CD14-positive monocyte (primary cell): Measurements from ENCODE around the gene PLAGL2. TPM values are rescaled to one million over a fixed set of nuclear protein-coding genes. Genes with fewer than 3 reads are reported as not detected.

ENCODE experiments used
- DNase-seq, 3 donors: peaks; one replicate each; pipeline ENCODE4 v3.0.0-alpha.2; 2011 to 2022
- H2AFZ ChIP-seq: 2 replicates; pipeline ENCODE4 v1.6.0; 2012; ENCODE audit warnings: mild to moderate bottlenecking, low read depth, low read length, inconsistent platforms; ENCODE audit not compliant: insufficient read depth, poor library complexity, severe bottlenecking
- H3K27ac ChIP-seq, 2 donors: 1 replicate in 1 of 2; 2 replicates in 1 of 2; pipeline ENCODE4 v1.5.1; 2012 to 2013; ENCODE audit warnings: low read length in 2 of 2, control low read depth in 1 of 2, inconsistent platforms in 1 of 2, low read depth in 1 of 2, mild to moderate bottlenecking in 1 of 2
- H3K27me3 ChIP-seq, 2 donors: one replicate each; pipeline versions ENCODE4 v1.6.0 to v1.6.1; 2011 to 2013; ENCODE audit warnings: low read length in 2 of 2; ENCODE audit not compliant: control insufficient read depth in 2 of 2, insufficient read depth in 2 of 2
- H3K36me3 ChIP-seq, 2 donors: replicated peaks in 1 of 2; 1 replicate in 1 of 2; 2 replicates in 1 of 2; pipeline versions ENCODE4 v1.5.1 to v1.6.1; 2012 to 2013; ENCODE audit warnings: low read length in 2 of 2, control low read depth in 1 of 2, inconsistent platforms in 1 of 2, mild to moderate bottlenecking in 1 of 2; ENCODE audit not compliant: insufficient read depth in 2 of 2, control insufficient read depth in 1 of 2
- H3K4me1 ChIP-seq, 2 donors: 1 replicate in 1 of 2; 2 replicates in 1 of 2; pipeline versions ENCODE4 v1.5.1 to v1.6.1; 2012 to 2013; ENCODE audit warnings: low read length in 2 of 2, control low read depth in 1 of 2, inconsistent platforms in 1 of 2, mild to moderate bottlenecking in 1 of 2, moderate library complexity in 1 of 2; ENCODE audit not compliant: insufficient read depth in 2 of 2, control insufficient read depth in 1 of 2
- H3K4me2 ChIP-seq: replicated peaks from 2 replicates; pipeline ENCODE3; 2012; ENCODE audit warnings: low read length, moderate library complexity, mild to moderate bottlenecking; ENCODE audit not compliant: poor library complexity, severe bottlenecking; ENCODE audit errors: extremely low read depth
- H3K4me3 ChIP-seq, 3 experiments: fragments of 200-600 bp in 1 of 3; sonication (generic) in 1 of 3; replicated peaks in 1 of 3; 1 replicate in 2 of 3; 2 replicates in 1 of 3; pipeline ENCODE4 v1.5.1; 2011 to 2013; ENCODE audit warnings: low read length in 3 of 3, mild to moderate bottlenecking in 3 of 3, control low read depth in 2 of 3, low read depth in 2 of 3, inconsistent platforms in 1 of 3, moderate library complexity in 1 of 3
- H3K79me2 ChIP-seq: 2 replicates; pipeline ENCODE4 v1.6.0; 2012; ENCODE audit warnings: mild to moderate bottlenecking, control low read depth, inconsistent platforms, low read length, moderate library complexity; ENCODE audit not compliant: insufficient read depth
- H3K9ac ChIP-seq: 2 replicates; pipeline ENCODE4 v1.6.0; 2017; ENCODE audit warnings: low read length, mild to moderate bottlenecking; ENCODE audit not compliant: insufficient read depth, poor library complexity, severe bottlenecking
- H3K9me3 ChIP-seq, 2 donors: replicated peaks in 1 of 2; 1 replicate in 1 of 2; 2 replicates in 1 of 2; pipeline versions ENCODE4 v1.5.1 to v1.6.1; 2012 to 2013; ENCODE audit warnings: low read length in 2 of 2, control low read depth in 1 of 2; ENCODE audit not compliant: control insufficient read depth in 1 of 2, insufficient read depth in 1 of 2
- H4K20me1 ChIP-seq: 2 replicates; pipeline ENCODE4 v1.6.0; 2012; ENCODE audit warnings: mild to moderate bottlenecking, low read length, control low read depth, moderate library complexity; ENCODE audit not compliant: insufficient read depth
- H3K27ac Mint-ChIP-seq, 7 donors: one replicate each; pipeline ENCODE4 v1.8.0; 2020; ENCODE audit warnings: mild to moderate bottlenecking in 7 of 7, mixed read lengths in 7 of 7, moderate library complexity in 6 of 7, inconsistent platforms in 2 of 7
- H3K27me3 Mint-ChIP-seq, 3 donors: one replicate each; pipeline ENCODE4 v1.8.0; 2021 to 2022; ENCODE audit warnings: low read depth in 3 of 3, mild to moderate bottlenecking in 3 of 3, mixed read lengths in 3 of 3, moderate library complexity in 3 of 3, inconsistent platforms in 1 of 3
- H3K36me3 Mint-ChIP-seq, 2 donors: one replicate each; pipeline ENCODE4 v1.8.0; 2020; ENCODE audit warnings: mixed read lengths in 2 of 2, inconsistent platforms in 1 of 2, mild to moderate bottlenecking in 1 of 2
- H3K4me1 Mint-ChIP-seq: one replicate; pipeline ENCODE4 v1.8.0; 2020; ENCODE audit warnings: mild to moderate bottlenecking, mixed read lengths
- H3K4me3 Mint-ChIP-seq, 2 donors: one replicate each; pipeline ENCODE4 v1.8.0; 2020; ENCODE audit warnings: mild to moderate bottlenecking in 2 of 2, mixed read lengths in 2 of 2, moderate library complexity in 1 of 2
- H3K9me3 Mint-ChIP-seq, 7 donors: one replicate each; pipeline ENCODE4 v1.8.0; 2020 to 2022; ENCODE audit warnings: mixed read lengths in 7 of 7, mild to moderate bottlenecking in 6 of 7, moderate library complexity in 6 of 7, inconsistent platforms in 2 of 7
- WGBS: methylation state at CpG from one replicate; pipeline ENCODE4 v1.1.5; 2013; ENCODE audit warnings: missing lambda C conversion rate; ENCODE audit not compliant: insufficient coverage; 5-methylcytosine and 5-hydroxymethylcytosine counted together
- intact Hi-C, 2 donors: fragments of 100-400 bp; cut with micrococcal nuclease; formaldehyde crosslinking; loops; one replicate each; pipeline versions ENCODE4 v1.15.0 to v1.15.1; 2023
- polyA plus RNA-seq, 3 donors: library from polyadenylated mRNA; depleted of rRNA in 1 of 3; unstranded in 2 of 3; stranded (reverse) in 1 of 3; fragments of 300-500 nt in 2 of 3; fragments of >200 nt in 1 of 3; fragmentation: Illumina TruSeq in 2 of 3; gene quantifications; 1 replicate in 2 of 3; 2 replicates in 1 of 3; pipeline ENCODE4 v1.2.3, GENCODE V29; 2012 to 2021
- TF ChIP-seq, protein P1 (sequence below): fragments of 200-600 bp; IDR thresholded peaks from one replicate; pipeline ENCODE4 v1.8.0; 2022; ENCODE audit warnings: antibody characterized with exemption, mild to moderate bottlenecking

Gene PLAGL2
- polyA plus RNA-seq, 3 donors, result 6.2 to 31.7 (median 14.7) TPM

DNA sequence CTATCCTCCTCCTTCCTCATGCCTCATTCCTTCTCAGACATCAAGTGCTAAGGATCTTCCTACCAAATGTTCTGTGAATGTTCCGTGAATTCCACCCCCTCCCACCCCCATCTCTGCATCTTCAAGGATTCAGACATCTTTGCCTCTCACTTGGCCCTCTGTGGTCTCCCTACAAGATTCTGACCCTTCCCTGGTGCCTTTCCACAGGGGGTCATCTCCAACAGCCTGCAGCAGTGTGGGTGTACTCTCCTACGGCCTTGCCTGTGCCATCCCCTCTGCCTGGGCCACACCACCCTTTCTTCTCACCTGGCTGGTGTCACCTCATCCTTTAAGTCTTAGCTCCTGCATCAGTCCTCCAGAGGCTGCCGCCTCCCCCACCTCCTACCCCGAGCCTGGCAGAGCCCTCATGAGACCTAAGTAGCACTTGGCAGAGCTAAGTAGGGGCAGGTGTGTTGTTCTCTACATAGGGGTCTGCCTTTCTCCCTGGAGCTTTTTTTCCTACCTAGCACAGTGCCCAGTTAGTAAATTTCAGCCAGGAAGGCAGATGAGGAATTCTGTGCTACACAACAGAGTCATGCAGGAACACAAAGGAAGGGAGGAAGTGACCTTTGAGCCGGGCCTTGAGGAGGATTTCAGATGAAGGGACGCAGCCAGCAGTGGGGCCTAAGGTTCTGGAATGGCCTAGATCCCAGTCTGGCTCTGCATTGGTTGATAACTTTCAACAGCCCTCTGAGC lies 55.0 kb downstream of the PLAGL2 start:
- Histone ChIP-seq H3K4me1 (peaks cover 18 to 38% of the 10 kb centered on the region in 2 donors), H3K4me3 (no peak overlapping the region), H3K36me3 (peaks cover 62 to 78% of the 10 kb centered on the region in 2 donors), H3K9ac (no peak overlapping the region), H4K20me1 (no peaks in the 10 kb centered on the region), H3K27me3 (no peaks in the 10 kb centered on the region), H3K4me2 (no peak overlapping the region), H3K79me2 (peaks cover 3% of the 10 kb centered on the region), H2AFZ (no peak overlapping the region), H3K9me3 (no peaks in the 10 kb centered on the region), H3K27ac (peak overlapping the region in 1 of 2 donors; percentile 22)
- no peak for DNase-seq
- intact Hi-C loops, result no loop called here
- Mint-ChIP-seq H3K9me3 (peaks cover 0 to 2% (median 0%) of the 10 kb centered on the region in 7 donors), H3K27ac (peak overlapping the region in 5 of 7 donors; percentile 31 to 84 (median 65)), H3K4me3 (no peak overlapping the region), H3K4me1 (peaks cover 41% of the 10 kb centered on the region), H3K36me3 (peaks cover 72 to 90% of the 10 kb centered on the region in 2 donors), H3K27me3 (peaks cover 0 to 6% (median 0%) of the 10 kb centered on the region in 3 donors)
- TF ChIP-seq, protein P1, sequence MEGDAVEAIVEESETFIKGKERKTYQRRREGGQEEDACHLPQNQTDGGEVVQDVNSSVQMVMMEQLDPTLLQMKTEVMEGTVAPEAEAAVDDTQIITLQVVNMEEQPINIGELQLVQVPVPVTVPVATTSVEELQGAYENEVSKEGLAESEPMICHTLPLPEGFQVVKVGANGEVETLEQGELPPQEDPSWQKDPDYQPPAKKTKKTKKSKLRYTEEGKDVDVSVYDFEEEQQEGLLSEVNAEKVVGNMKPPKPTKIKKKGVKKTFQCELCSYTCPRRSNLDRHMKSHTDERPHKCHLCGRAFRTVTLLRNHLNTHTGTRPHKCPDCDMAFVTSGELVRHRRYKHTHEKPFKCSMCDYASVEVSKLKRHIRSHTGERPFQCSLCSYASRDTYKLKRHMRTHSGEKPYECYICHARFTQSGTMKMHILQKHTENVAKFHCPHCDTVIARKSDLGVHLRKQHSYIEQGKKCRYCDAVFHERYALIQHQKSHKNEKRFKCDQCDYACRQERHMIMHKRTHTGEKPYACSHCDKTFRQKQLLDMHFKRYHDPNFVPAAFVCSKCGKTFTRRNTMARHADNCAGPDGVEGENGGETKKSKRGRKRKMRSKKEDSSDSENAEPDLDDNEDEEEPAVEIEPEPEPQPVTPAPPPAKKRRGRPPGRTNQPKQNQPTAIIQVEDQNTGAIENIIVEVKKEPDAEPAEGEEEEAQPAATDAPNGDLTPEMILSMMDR, result no peak
- 100% methylated on average over 2 of the region's 6 CpGs for WGBS

DNA sequence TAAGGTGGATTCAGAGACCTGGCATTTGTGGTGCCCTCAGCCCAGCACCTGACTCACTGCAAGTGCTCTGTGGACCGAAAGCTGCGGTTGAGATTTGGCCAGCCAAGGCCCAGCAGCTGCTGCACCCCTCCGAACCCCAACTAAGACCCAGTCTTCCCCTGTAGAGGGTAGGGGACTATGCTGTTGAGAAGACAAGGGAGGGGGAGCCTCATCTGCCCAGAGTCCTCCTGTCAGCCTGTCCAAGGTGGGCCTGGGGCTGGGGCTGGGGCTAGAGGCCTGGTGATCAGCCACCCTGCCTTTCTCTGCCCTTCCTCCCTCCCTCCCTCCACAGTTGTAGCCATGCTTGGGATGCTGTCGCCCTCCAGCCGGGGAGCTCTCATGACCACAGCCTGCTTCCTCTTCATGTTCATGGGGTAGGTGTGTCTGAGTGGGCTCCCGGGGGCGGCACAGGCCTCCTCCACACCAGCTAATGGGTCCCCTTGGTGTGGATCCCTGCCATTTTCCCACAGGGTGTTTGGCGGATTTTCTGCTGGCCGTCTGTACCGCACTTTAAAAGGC lies 57.2 kb downstream of the PLAGL2 start:
- Histone ChIP-seq H3K9me3 (no peaks in the 10 kb centered on the region), H3K9ac (no peak overlapping the region), H3K4me1 (peaks cover 12 to 32% of the 10 kb centered on the region in 2 donors), H2AFZ (no peak overlapping the region), H3K27me3 (no peaks in the 10 kb centered on the region), H3K27ac (peak overlapping the region in 1 of 2 donors; percentile 24), H3K4me3 (no peak overlapping the region), H3K4me2 (no peak overlapping the region), H3K36me3 (peaks cover 76 to 86% of the 10 kb centered on the region in 2 donors), H3K79me2 (no peaks in the 10 kb centered on the region), H4K20me1 (peaks cover 2% of the 10 kb centered on the region)
- H3K4me1 Mint-ChIP-seq, result peaks cover 31% of the 10 kb centered on the region
- H3K27ac Mint-ChIP-seq, result peak overlapping the region in 5 of 7 donors; percentile 31 to 81 (median 71)
- H3K9me3 Mint-ChIP-seq, result peaks cover 0 to 2% (median 0%) of the 10 kb centered on the region in 7 donors
- no peak for DNase-seq
- H3K27me3 Mint-ChIP-seq, result peaks cover 0 to 4% (median 0%) of the 10 kb centered on the region in 3 donors
- TF ChIP-seq, protein P1, result no peak
- peaks cover 82 to 97% of the 10 kb centered on the region in 2 donors for H3K36me3 Mint-ChIP-seq
- no peak overlapping the region for H3K4me3 Mint-ChIP-seq
- 100% methylated on average over 3 of the region's 10 CpGs for WGBS
- intact Hi-C loops, result no loop called here
